Kidney (tissue), 14 donors: ENCODE measurements around the gene ADIPOR2. TPM values are rescaled to one million over a fixed set of nuclear protein-coding genes. Genes with fewer than 3 reads are reported as not detected.
"Not testable (repeated sequence)": the region's sequence is repeated elsewhere in the genome, so short reads cannot be mapped to it uniquely, and the experiment has no call there.

Experiments
- DNase-seq, 5 donors: peaks; one replicate each; pipeline ENCODE4 v3.0.0-alpha.2; 2013 to 2020
- FAIRE-seq: peaks from 2 replicates; lab custom pipeline; 2012; peaks lifted over from hg19 to GRCh38; lab: Jason Lieb, UNC
- H3K27ac ChIP-seq, 2 donors: one replicate each; pipeline ENCODE4 v1.7.0; 2013; ENCODE audit warnings: low read depth in 2 of 2, low read length in 2 of 2, inconsistent platforms in 1 of 2
- H3K27me3 ChIP-seq: one replicate; pipeline ENCODE4 v1.7.1; 2013; ENCODE audit warnings: low read length, inconsistent platforms; ENCODE audit not compliant: control insufficient read depth, insufficient read depth
- H3K36me3 ChIP-seq, 3 donors: one replicate each; pipeline versions ENCODE4 v1.7.0 to v1.7.1; 2013; ENCODE audit warnings: low read length in 3 of 3, control low read depth in 1 of 3, inconsistent platforms in 1 of 3; ENCODE audit not compliant: insufficient read depth in 3 of 3, control insufficient read depth in 2 of 3
- H3K4me1 ChIP-seq, 3 donors: one replicate each; pipeline versions ENCODE4 v1.7.0 to v1.7.1; 2013; ENCODE audit warnings: low read length in 3 of 3, inconsistent platforms in 1 of 3, low read depth in 1 of 3; ENCODE audit not compliant: control insufficient read depth in 2 of 3, insufficient read depth in 2 of 3
- H3K4me3 ChIP-seq, 3 donors: one replicate each; pipeline versions ENCODE4 v1.7.0 to v1.8.1; 2013; ENCODE audit warnings: low read length in 3 of 3, control low read depth in 1 of 3, inconsistent platforms in 1 of 3
- H3K9ac ChIP-seq, 3 donors: one replicate each; pipeline versions ENCODE4 v1.7.0 to v1.7.1; 2013; ENCODE audit warnings: low read length in 3 of 3, control low read depth in 1 of 3, inconsistent platforms in 1 of 3
- H3K9me3 ChIP-seq, 3 donors: one replicate each; pipeline versions ENCODE4 v1.7.0 to v1.7.1; 2013; ENCODE audit warnings: low read length in 3 of 3, control low read depth in 1 of 3, inconsistent platforms in 1 of 3; ENCODE audit not compliant: control insufficient read depth in 2 of 3, insufficient read depth in 1 of 3
- intact Hi-C: fragments of 100-400 bp; cut with DNase I; formaldehyde crosslinking; loops from one replicate; pipeline ENCODE4 v1.11.1; 2022
- polyA plus RNA-seq: library from polyadenylated mRNA; stranded (reverse); fragments of 350-450 nt; fragmentation: Illumina TruSeq; extraction: RNeasy Lipid Tissue Mini Kit (QIAGEN cat#74804); gene quantifications from one replicate; pipeline ENCODE4 v1.2.3, GENCODE V29; 2014; ENCODE audit warnings: low read depth, low replicate concordance; ENCODE audit not compliant: insufficient read depth
- total RNA-seq: library from RNA; stranded (reverse); fragmentation: NEBNext Ultra II Directional; extraction: Animal tissue kit (Norgen Biotek cat#: 25700); gene quantifications from one replicate; pipeline ENCODE4 v1.2.1, GENCODE V29; 2021
- TF ChIP-seq, protein P1 (sequence below): IDR thresholded peaks from 3 replicates; pipeline ENCODE4 v1.5.1; 2012; ENCODE audit warnings: mild to moderate bottlenecking, moderate library complexity, borderline replicate concordance; ENCODE audit not compliant: insufficient read depth; ENCODE audit errors: extremely low read depth
- donor health status: control.
- donor health status: control.
- donor health status: control.
- donor health status: control.
- donor health status: control.
- donor health status: DM: yes; HTN: yes; CAD: no.
- donor health status: Normal renal cell carcinoma (clear cell type).

The ADIPOR2 gene
- total and polyA plus RNA-seq, 2 donors from 2014 or later = 26.7 to 50.0 TPM

DNA sequence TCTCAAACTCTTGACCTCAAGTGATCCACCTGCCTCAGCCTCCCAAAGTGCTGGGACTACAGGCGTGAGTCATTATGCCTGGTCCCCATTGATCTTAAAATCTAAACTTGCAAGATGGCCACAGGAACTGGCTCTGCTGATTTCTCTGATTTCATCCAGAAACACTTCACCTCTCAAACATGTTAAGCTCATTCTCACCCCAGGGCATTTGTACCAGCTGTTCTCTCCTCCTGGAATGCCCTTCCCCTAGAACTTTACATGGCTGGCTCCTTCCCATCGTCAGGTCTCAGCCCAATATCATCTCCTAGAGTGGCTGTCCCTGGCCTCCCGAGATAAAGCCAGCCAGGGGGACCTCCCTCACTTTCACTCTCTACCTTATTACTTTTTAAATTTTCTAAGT is 124.2 kb downstream of the ADIPOR2 start:
- intact Hi-C loops = no loop called here
- H3K27me3 ChIP-seq = no peaks in the 10 kb centered on the region
- no peak for DNase-seq
- H3K4me3 ChIP-seq = no peak overlapping the region
- TF ChIP-seq, protein P1, sequence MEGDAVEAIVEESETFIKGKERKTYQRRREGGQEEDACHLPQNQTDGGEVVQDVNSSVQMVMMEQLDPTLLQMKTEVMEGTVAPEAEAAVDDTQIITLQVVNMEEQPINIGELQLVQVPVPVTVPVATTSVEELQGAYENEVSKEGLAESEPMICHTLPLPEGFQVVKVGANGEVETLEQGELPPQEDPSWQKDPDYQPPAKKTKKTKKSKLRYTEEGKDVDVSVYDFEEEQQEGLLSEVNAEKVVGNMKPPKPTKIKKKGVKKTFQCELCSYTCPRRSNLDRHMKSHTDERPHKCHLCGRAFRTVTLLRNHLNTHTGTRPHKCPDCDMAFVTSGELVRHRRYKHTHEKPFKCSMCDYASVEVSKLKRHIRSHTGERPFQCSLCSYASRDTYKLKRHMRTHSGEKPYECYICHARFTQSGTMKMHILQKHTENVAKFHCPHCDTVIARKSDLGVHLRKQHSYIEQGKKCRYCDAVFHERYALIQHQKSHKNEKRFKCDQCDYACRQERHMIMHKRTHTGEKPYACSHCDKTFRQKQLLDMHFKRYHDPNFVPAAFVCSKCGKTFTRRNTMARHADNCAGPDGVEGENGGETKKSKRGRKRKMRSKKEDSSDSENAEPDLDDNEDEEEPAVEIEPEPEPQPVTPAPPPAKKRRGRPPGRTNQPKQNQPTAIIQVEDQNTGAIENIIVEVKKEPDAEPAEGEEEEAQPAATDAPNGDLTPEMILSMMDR = no peak
- H3K4me1 ChIP-seq = no peaks in the 10 kb centered on the region
- H3K27ac ChIP-seq = no peak overlapping the region
- H3K9ac ChIP-seq = no peak overlapping the region
- no peak for FAIRE-seq
- H3K9me3 ChIP-seq = no peaks in the 10 kb centered on the region
- H3K36me3 ChIP-seq = no peaks in the 10 kb centered on the region

DNA sequence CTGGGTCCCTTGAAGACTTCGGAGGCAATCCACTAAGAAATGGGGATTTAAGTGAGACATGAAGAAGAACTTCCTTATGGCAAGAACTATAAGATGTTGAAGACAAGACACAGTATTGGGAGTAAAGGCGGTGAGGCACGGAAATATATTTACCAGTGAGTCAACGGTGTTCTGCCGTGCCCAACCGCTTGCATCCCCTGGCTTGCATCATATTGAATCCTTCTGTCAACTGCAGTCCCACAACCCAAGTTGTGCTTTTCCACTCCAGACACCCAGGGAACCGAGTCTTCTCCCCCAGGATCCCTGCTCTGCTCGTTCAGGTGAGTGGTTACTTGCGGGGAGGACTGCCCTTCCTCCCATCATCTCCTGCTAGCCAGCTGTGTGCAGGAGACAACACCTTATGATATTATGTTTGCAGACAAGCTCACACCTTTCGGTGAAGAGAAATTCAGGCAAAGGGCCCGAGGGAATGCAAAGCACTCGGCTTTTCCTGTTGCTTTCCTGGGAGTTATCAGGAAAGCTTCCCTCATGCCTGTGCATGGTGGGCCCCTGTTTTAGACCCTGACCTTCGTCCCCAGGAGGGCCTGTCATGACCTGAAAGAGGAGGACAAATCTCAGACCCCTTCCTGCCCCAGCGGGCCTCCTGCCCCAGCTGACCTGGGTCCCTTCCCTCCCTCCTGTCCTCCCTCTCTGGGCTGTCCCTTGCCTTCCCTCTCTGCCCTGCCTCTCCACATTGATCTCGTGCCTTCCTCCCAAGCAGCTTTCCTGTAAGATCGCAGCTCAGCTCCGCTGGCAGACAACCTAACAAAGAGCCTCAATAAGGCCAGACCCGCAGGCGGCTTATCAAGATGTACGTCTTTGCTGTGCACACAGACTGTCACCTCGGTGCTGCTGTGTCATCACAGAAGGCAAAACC is 125.2 kb downstream of the ADIPOR2 start:
- FAIRE-seq = no peak

GRCh38 chr12:1816730-1817348 is 126.0 kb downstream of the ADIPOR2 start:
- no peaks in the 10 kb centered on the region for H3K4me1 ChIP-seq
- TF ChIP-seq, protein P1 = no peak
- FAIRE-seq (no peak), DNase-seq (no peak)
- H3K27me3 ChIP-seq = peaks cover 2% of the 10 kb centered on the region
- H3K9ac ChIP-seq = no peak overlapping the region
- H3K36me3 ChIP-seq = no peaks in the 10 kb centered on the region
- H3K9me3 ChIP-seq = no peaks in the 10 kb centered on the region
- no peak overlapping the region for H3K4me3 ChIP-seq
- intact Hi-C loops = no loop called here
- H3K27ac ChIP-seq = no peak overlapping the region

More for the DNA sequence above, 125.2 kb downstream of the ADIPOR2 start:
- Histone ChIP-seq H3K36me3 (no peaks in the 10 kb centered on the region), H3K4me3 (no peak overlapping the region), H3K27me3 (no peaks in the 10 kb centered on the region), H3K4me1 (no peaks in the 10 kb centered on the region), H3K9me3 (no peaks in the 10 kb centered on the region), H3K27ac (no peak overlapping the region), H3K9ac (no peak overlapping the region)
- intact Hi-C loops = no loop called here
- TF ChIP-seq, protein P1 = no peak
- no peak for DNase-seq

- intact Hi-C loops, FAIRE-seq, H3K4me3 ChIP-seq, H3K27ac ChIP-seq, H3K4me1 ChIP-seq, DNase-seq, H3K9ac ChIP-seq, H3K36me3 ChIP-seq, H3K27me3 ChIP-seq, H3K9me3 ChIP-seq: not testable (repeated sequence)
Measured at GRCh38 chr12:1817928-1818327, 127.1 kb downstream of the ADIPOR2 start.
